K562 (cell line): ENCODE results near the gene ELAVL3.

Source experiments
- DNMT1 ChIP-seq: fragments of 450-650 bp; IDR thresholded peaks from 2 replicates; pipeline ENCODE4 v1.6.1; 2016; ENCODE audit warnings: antibody characterized with exemption, mild to moderate bottlenecking
- FOXM1 ChIP-seq, 2 experiments: fragments of 450-650 bp in 1 of 2; sonication (generic) in 1 of 2; formaldehyde crosslinking in 1 of 2; IDR thresholded peaks; 2 replicates each; pipeline versions ENCODE4 v1.6.1 to v1.9.0; 2017 to 2022; ENCODE audit warnings: low read depth in 2 of 2, mild to moderate bottlenecking in 2 of 2, missing genetic modification reagents in 1 of 2, moderate library complexity in 1 of 2
- HDAC1 ChIP-seq, 2 experiments: fragments of 450-650 bp; IDR thresholded peaks; 2 replicates each; pipeline ENCODE4 v1.6.1; 2016 to 2017; ENCODE audit warnings: inconsistent platforms in 1 of 2, mild to moderate bottlenecking in 1 of 2, moderate library complexity in 1 of 2
- NRF1 ChIP-seq, 2 experiments: fragments of 450-650 bp; IDR thresholded peaks in 1 of 2; conservative IDR thresholded peaks in 1 of 2; 2 replicates each; pipeline ENCODE4 v1.6.1; 2014; ENCODE audit warnings: mild to moderate bottlenecking in 2 of 2
- SMAD1 ChIP-seq: fragments of 150-350 bp; IDR thresholded peaks from 2 replicates; pipeline ENCODE4 v1.6.1; 2014; ENCODE audit warnings: low read length, low read depth; ENCODE audit not compliant: partially characterized antibody
- ZBTB1 ChIP-seq: sonication (generic); formaldehyde crosslinking; IDR thresholded peaks from 2 replicates; pipeline ENCODE4 v1.8.1; 2023; ENCODE audit warnings: missing genetic modification reagents, low read depth, mild to moderate bottlenecking, borderline replicate concordance
- ZFX ChIP-seq: sonication (generic); formaldehyde crosslinking; IDR thresholded peaks from 2 replicates; pipeline ENCODE4 v1.8.0; 2022; ENCODE audit warnings: mild to moderate bottlenecking, missing genetic modification reagents, moderate library complexity
- TF ChIP-seq, protein P1 (sequence below): fragments of 150-350 bp; IDR thresholded peaks from 2 replicates; pipeline ENCODE4 v1.6.1; 2014; ENCODE audit warnings: low read depth, mild to moderate bottlenecking, low read length, borderline replicate concordance

DNA sequence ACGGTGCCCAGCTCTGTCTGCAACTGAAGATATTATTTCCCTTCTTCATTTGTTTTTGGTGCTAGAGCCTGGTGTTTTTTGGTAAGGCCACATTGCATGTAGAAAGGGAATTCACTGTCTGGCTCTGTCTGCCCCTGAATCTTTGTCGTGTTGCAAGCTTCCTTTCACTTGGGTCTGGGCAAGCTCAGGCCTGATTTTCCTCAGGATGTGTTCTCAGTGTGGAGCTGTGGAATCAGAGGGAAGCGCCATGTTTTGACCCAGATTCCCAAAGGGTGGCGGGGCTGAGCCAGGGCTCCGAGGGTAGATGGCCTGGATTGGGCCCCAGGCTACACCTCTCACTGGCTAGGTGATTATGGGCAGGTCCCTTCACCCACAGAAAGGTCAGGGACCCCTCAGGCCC, 36.8 kb downstream of the ELAVL3 start:
- TF ChIP-seq SMAD1: no peak
- TF ChIP-seq, protein P1, sequence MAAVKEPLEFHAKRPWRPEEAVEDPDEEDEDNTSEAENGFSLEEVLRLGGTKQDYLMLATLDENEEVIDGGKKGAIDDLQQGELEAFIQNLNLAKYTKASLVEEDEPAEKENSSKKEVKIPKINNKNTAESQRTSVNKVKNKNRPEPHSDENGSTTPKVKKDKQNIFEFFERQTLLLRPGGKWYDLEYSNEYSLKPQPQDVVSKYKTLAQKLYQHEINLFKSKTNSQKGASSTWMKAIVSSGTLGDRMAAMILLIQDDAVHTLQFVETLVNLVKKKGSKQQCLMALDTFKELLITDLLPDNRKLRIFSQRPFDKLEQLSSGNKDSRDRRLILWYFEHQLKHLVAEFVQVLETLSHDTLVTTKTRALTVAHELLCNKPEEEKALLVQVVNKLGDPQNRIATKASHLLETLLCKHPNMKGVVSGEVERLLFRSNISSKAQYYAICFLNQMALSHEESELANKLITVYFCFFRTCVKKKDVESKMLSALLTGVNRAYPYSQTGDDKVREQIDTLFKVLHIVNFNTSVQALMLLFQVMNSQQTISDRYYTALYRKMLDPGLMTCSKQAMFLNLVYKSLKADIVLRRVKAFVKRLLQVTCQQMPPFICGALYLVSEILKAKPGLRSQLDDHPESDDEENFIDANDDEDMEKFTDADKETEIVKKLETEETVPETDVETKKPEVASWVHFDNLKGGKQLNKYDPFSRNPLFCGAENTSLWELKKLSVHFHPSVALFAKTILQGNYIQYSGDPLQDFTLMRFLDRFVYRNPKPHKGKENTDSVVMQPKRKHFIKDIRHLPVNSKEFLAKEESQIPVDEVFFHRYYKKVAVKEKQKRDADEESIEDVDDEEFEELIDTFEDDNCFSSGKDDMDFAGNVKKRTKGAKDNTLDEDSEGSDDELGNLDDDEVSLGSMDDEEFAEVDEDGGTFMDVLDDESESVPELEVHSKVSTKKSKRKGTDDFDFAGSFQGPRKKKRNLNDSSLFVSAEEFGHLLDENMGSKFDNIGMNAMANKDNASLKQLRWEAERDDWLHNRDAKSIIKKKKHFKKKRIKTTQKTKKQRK: no peak
- no peak for TF ChIP-seq HDAC1 (IDR thresholded peaks at IDR 0.05)
- TF ChIP-seq ZBTB1 (CRISPR knock-in tag): no peak
- no peak for TF ChIP-seq ZFX (CRISPR knock-in tag)
- no peak for TF ChIP-seq NRF1 (conservative IDR thresholded peaks at IDR 0.05 in 1 of 2, IDR thresholded peaks at IDR 0.05 in 1 of 2)
- no peak for TF ChIP-seq FOXM1 (IDR thresholded peaks at IDR 0.05; ENCODE audit: low read depth)
- no peak for TF ChIP-seq FOXM1 (CRISPR knock-in tag; IDR thresholded peaks at IDR 0.05; ENCODE audit: low read depth)
- no peak for TF ChIP-seq DNMT1
